Panc1 (cell line): Measurements from ENCODE around the gene MAGI3.

Source experiments
- TF ChIP-seq, protein P1 (sequence below), 2 experiments: IDR thresholded peaks; 2 replicates each; pipeline ENCODE4 v1.6.1; 2011 to 2012; ENCODE audit warnings: low read depth in 2 of 2, control low read depth in 1 of 2, low read length in 1 of 2, mild to moderate bottlenecking in 1 of 2, moderate library complexity in 1 of 2; ENCODE audit not compliant: insufficient read depth in 1 of 2
- TF ChIP-seq, protein P2 (sequence below): fragments of 450-650 bp; IDR thresholded peaks from 2 replicates; pipeline ENCODE4 v1.5.1; 2017; ENCODE audit warnings: mild to moderate bottlenecking

- TF ChIP-seq, protein P1, sequence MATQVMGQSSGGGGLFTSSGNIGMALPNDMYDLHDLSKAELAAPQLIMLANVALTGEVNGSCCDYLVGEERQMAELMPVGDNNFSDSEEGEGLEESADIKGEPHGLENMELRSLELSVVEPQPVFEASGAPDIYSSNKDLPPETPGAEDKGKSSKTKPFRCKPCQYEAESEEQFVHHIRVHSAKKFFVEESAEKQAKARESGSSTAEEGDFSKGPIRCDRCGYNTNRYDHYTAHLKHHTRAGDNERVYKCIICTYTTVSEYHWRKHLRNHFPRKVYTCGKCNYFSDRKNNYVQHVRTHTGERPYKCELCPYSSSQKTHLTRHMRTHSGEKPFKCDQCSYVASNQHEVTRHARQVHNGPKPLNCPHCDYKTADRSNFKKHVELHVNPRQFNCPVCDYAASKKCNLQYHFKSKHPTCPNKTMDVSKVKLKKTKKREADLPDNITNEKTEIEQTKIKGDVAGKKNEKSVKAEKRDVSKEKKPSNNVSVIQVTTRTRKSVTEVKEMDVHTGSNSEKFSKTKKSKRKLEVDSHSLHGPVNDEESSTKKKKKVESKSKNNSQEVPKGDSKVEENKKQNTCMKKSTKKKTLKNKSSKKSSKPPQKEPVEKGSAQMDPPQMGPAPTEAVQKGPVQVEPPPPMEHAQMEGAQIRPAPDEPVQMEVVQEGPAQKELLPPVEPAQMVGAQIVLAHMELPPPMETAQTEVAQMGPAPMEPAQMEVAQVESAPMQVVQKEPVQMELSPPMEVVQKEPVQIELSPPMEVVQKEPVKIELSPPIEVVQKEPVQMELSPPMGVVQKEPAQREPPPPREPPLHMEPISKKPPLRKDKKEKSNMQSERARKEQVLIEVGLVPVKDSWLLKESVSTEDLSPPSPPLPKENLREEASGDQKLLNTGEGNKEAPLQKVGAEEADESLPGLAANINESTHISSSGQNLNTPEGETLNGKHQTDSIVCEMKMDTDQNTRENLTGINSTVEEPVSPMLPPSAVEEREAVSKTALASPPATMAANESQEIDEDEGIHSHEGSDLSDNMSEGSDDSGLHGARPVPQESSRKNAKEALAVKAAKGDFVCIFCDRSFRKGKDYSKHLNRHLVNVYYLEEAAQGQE (IDR thresholded peaks at IDR 0.05; ENCODE audit: insufficient read depth in 1 of 2, low read depth in 2 of 2, low read length in 1 of 2), result no peak
- TF ChIP-seq, protein P2, sequence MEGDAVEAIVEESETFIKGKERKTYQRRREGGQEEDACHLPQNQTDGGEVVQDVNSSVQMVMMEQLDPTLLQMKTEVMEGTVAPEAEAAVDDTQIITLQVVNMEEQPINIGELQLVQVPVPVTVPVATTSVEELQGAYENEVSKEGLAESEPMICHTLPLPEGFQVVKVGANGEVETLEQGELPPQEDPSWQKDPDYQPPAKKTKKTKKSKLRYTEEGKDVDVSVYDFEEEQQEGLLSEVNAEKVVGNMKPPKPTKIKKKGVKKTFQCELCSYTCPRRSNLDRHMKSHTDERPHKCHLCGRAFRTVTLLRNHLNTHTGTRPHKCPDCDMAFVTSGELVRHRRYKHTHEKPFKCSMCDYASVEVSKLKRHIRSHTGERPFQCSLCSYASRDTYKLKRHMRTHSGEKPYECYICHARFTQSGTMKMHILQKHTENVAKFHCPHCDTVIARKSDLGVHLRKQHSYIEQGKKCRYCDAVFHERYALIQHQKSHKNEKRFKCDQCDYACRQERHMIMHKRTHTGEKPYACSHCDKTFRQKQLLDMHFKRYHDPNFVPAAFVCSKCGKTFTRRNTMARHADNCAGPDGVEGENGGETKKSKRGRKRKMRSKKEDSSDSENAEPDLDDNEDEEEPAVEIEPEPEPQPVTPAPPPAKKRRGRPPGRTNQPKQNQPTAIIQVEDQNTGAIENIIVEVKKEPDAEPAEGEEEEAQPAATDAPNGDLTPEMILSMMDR, result no peak
These were observed 44.0 kb downstream of the MAGI3 start for GRCh38 chr1:113434081-113434873.
